ENCODE data around the gene VAPB. TPM values are rescaled to one million over a fixed set of nuclear protein-coding genes. Genes with fewer than 3 reads are reported as not detected.

The VAPB gene
- total RNA-seq, 4 donors from 2014 or later, result 9.4 to 13.0 (median 11.0) TPM

DNA sequence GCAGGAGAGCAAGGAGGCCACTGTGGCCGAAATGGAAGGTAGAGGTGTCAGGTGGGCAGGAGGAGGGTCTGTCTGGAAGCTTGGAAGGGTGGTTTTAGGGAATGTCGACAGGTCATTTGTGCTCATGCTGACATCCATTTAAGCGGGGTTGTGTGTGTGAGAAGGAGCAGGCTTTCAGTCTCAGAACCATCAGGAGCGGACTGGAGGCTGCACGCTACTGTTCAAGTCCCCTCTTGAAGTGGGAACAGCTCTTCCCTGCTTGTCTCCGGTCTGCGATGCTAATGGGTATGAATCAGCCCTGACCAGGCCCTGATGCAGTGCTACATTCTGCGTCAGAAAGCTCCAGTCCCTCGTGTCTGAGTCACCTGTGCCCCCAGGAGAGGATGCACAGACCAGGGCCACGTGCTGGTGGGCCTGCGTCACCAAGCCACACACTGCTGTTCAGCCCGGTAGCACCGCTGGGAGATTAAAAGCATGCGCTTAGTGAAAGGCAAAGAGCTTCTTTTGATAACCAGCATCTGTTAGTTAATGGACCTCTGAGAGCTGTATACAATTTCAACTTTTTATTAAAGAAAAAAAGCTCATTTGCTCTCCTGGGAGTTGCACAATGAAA lies 68.2 kb downstream of the VAPB start:
- no peak for DNase-seq (ENCODE audit: low spot score in 2 of 2)
- H3K4me3 ChIP-seq (ENCODE audit: low read depth, poor library complexity, severe bottlenecking), result no peak overlapping the region
- 78 to 86% methylated on average over 13 to 14 of the region's 14 CpGs for WGBS, 2 donors
- no peak for TF ChIP-seq POLR2A (IDR thresholded peaks at IDR 0.05)
- TF ChIP-seq, protein P1, sequence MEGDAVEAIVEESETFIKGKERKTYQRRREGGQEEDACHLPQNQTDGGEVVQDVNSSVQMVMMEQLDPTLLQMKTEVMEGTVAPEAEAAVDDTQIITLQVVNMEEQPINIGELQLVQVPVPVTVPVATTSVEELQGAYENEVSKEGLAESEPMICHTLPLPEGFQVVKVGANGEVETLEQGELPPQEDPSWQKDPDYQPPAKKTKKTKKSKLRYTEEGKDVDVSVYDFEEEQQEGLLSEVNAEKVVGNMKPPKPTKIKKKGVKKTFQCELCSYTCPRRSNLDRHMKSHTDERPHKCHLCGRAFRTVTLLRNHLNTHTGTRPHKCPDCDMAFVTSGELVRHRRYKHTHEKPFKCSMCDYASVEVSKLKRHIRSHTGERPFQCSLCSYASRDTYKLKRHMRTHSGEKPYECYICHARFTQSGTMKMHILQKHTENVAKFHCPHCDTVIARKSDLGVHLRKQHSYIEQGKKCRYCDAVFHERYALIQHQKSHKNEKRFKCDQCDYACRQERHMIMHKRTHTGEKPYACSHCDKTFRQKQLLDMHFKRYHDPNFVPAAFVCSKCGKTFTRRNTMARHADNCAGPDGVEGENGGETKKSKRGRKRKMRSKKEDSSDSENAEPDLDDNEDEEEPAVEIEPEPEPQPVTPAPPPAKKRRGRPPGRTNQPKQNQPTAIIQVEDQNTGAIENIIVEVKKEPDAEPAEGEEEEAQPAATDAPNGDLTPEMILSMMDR (IDR thresholded peaks at IDR 0.05), result no peak
- intact Hi-C loops (cut with DNase I; ENCODE audit: low total_unique reads), result no loop called here

DNA sequence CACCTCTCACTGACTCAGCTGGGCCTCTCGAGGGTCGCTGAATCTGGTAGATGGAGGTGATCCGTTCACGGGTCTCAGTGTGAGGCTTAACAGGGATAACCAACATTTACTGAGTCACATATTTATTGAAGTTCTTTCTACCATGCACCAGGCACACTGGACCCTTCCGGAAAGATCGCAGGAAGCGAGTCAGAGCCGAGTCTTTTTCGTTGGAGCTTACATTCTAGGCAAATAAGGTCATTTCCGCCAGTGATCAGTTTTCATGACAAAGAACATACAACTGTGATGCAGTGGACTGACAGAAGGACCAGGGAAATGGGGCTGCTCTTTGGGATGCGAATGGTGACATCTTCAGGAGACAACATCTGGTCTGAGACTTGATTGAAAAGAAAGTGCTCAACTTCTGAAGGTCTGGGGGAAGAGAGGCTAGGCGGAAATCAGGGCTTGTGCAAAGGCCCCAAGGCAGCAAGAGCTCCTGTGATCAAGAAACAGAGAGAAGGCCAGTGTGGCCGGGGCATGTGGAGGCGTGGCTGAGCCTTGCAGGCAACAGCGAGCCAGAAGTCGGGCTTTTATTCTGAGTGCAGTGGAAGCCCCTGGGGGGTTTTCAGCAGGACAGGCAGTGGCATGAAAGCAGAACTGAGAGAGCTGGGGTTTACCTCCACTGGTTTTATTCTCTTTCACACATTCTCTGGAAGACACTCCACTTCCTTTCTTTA lies 69.5 kb downstream of the VAPB start:
- no peak for DNase-seq (ENCODE audit: low spot score in 2 of 2)
- TF ChIP-seq POLR2A (IDR thresholded peaks at IDR 0.05), result no peak
- TF ChIP-seq, protein P1 (IDR thresholded peaks at IDR 0.05), result no peak
- intact Hi-C loops (cut with DNase I; ENCODE audit: low total_unique reads), result no loop called here
- WGBS, 2 donors, result 79 to 80% methylated on average over 16 of the region's 16 CpGs
- no peak overlapping the region for H3K4me3 ChIP-seq (ENCODE audit: low read depth, poor library complexity, severe bottlenecking)

DNA sequence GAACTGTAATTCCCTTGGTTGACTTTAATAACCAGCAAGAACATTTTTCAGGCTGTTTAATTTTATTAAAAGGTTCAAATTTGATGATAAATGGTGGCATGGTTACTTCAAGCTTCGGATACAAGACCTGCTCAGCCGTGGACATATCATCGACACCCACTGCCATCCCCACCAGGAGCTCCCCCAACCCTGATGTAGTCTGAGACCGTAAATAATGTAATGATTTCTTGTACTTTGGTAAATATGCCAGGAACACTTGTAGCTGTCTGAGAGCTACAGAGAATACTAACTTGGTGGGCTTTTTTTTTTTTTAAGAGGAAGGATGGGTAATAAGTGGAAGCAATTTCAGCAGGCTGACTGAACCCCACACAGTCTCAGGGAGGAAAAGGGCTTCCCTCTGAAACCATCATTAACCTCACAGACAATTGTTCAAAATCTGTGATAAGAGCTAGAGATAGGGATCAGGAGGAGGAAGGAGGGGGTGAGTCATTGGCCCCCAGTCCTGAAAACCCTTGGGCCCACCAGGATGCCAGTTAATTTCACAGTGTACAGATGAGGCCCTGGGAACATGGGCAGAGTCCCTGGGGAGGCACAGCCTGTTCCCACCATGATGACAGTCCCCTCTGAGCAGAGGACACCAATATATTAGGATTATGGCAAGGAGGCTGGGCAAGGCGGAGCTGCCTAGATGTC lies 70.2 kb downstream of the VAPB start:
- TF ChIP-seq, protein P1 (IDR thresholded peaks at IDR 0.05), result no peak
- TF ChIP-seq POLR2A (IDR thresholded peaks at IDR 0.05), result no peak
- no peak for DNase-seq (ENCODE audit: low spot score in 2 of 2)
- no peak overlapping the region for H3K4me3 ChIP-seq (ENCODE audit: low read depth, poor library complexity, severe bottlenecking)
- intact Hi-C loops (cut with DNase I; ENCODE audit: low total_unique reads), result no loop called here
- 80 to 82% methylated on average over 5 of the region's 5 CpGs for WGBS, 2 donors

DNA sequence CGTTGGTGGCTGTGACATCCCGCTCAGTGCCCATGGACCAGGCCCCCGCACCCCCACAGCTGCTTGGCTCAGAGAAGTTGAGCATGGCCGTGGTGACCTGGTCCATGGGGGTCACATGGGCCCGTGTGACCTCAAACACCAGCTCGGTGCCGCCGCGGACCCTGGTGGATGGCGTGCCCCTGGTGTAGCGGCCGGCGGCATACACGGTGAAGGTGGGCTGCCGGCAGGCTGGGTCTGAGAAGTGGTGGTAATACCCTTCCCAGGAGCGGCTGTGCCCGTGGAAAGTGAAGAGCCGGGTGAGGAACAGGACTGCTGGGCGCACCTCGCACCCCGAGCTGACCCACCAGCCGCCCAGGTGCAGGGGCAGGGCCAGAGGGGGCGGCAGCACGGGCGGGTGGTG lies 72.1 kb downstream of the VAPB start:
- H3K4me3 ChIP-seq (ENCODE audit: low read depth, poor library complexity, severe bottlenecking), result no peak overlapping the region
- TF ChIP-seq, protein P1 (IDR thresholded peaks at IDR 0.05), result no peak
- TF ChIP-seq POLR2A (IDR thresholded peaks at IDR 0.05), result no peak
- DNase-seq (ENCODE audit: low spot score in 2 of 2), result no peak
- intact Hi-C loops (cut with DNase I; ENCODE audit: low total_unique reads), result no loop called here
- WGBS, 2 donors, result 95 to 97% methylated on average over 25 of the region's 25 CpGs

DNA sequence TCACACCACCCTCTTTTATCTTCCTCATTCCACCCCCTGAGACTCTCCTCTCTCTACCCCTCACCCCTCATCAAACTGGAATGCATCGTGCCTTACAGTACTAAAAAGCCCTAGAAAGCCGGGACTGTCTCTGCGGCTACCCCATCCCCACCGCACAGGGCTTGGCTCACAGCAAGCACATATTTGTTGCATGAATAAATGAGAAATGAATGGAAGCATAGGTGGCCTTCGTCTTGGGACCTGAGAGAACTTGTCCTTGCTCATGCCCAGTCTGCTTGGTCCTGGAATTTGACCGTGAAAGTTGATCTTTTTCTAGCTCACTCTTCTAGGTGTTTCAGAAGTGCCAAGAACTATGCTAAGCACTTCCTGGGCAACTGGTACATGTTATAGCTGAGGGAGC lies 72.9 kb downstream of the VAPB start:
- no peak for TF ChIP-seq POLR2A (IDR thresholded peaks at IDR 0.05)
- intact Hi-C loops (cut with DNase I; ENCODE audit: low total_unique reads), result no loop called here
- H3K4me3 ChIP-seq (ENCODE audit: low read depth, poor library complexity, severe bottlenecking), result no peak overlapping the region
- 78 to 82% methylated on average over 6 of the region's 6 CpGs for WGBS, 2 donors
- no peak for DNase-seq (ENCODE audit: low spot score in 2 of 2)

DNA sequence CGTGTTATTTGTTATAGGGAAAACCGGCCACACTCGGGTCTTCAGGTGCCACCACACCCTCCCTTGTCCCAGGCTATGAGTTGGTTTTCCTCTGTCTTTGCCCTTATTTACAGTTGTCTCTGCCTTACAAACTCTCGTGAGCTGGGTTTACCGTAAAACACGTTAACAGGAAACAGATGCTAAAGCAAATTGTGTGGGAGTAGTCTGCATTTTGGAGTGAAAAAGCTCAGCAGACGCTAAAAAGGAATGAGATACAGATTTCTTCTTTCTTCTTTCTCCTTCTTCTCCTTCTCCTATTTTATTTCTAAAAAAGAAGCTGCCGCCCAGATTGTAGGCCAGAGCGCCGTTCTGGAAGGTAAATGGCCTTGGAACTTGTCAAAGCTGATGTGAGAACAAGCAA lies 74.2 kb downstream of the VAPB start:
- TF ChIP-seq, protein P1 (IDR thresholded peaks at IDR 0.05), result no peak
- TF ChIP-seq POLR2A (IDR thresholded peaks at IDR 0.05), result no peak
- 67 to 81% methylated on average over 10 of the region's 10 CpGs for WGBS, 2 donors
- DNase-seq (ENCODE audit: low spot score in 2 of 2), result no peak
- intact Hi-C loops (cut with DNase I; ENCODE audit: low total_unique reads), result no loop called here
- H3K4me3 ChIP-seq (ENCODE audit: low read depth, poor library complexity, severe bottlenecking), result no peak overlapping the region

All from lower leg skin (tissue), 4 donors.